T-helper 1 cell (primary cell): ENCODE data around the gene UXT.
"Not testable (repeated sequence)": the region's sequence is repeated elsewhere in the genome, so short reads cannot be mapped to it uniquely, and the experiment has no call there.

ENCODE experiments used
- DNase-seq, 5 donors: peaks; one replicate each; pipeline ENCODE4 v3.0.0-alpha.2; 2012 to 2020
- total RNA-seq, 4 donors: gene quantifications; one replicate each; lab custom pipeline; 2026; lab: John Stamatoyannopoulos, UW

UXT gene
- total RNA-seq = 50.4 to 72.0 (median 57.7) reads per million in 4 donors

DNA sequence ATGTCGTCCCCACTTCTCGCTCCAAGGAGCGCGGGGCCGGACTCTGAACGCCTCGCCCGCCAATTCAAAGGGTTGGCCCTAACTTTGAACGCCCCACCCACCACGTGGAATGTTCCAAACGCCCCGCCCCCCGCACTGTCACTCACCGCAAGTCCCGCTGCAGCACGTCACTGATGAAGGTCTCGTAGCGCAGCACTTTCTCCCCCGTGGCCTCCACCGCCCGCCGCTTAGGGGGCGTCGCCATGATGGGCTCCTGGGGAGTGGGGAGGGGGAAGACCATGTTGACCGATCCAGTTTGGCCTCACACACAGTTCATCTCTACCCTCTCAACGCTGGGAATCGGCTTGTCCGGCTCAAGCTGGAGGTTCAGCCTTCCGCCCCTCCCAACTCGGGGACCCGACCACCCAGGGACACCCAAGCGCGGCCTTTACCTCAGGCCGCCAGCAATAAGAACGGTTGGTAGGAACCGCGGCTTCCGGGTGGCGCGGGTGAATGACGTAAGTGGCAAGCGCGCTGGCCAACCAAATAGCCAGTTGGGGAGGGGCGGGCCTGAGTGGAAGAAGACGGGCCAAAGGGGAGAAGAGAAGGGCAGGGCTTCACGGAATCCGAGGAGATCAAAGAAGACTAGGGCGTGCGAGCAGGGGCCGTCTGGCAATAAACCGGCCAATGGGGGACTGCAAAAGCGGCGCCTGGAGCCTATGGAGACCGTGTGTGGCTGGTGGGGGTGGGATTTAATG is at the start of gene UXT:
Gene UXT, minus strand, starts transcription at position 497 of the 737 bp plus-strand sequence. Its CDS starts 253 bp downstream, at position 244.
- DNase-seq = peak; percentile 84 to 95 (median 91)

DNA sequence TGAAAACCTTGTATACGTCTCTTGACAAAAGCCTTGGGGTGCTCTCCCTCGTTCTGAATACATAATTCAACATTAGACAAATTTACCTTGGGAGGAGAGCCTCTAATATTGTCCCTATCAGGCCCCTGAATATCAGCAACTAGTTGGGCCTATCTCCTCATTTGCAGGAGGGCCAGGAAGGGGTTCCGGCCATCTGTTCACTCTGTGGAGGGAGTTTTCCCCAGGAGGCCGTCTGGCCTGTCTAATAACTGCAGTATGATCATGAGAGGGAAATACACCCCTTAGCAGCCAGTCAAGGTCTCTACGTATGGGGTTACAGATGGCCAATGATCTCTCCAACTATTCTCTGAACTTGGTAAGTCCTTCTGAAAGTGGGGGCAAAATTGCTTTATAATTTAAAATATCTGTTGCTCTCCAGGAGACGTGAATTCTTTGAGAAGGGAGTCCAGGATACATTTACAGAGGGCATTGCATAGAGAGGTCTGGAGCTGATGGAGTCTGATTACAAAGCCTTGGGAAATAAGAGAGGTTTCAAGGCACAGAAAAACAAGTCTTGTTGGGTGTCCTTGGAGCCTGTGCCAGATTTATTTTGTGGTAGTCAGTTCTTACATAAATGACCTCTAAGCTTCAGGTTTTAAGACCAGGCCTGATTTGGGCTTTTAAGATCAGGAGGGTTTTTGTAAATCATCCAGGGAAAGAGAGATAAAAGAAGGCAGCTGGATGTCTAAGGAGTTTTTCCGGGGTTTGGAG is 48.2 kb upstream of the UXT start:
- DNase-seq = no peak

DNA sequence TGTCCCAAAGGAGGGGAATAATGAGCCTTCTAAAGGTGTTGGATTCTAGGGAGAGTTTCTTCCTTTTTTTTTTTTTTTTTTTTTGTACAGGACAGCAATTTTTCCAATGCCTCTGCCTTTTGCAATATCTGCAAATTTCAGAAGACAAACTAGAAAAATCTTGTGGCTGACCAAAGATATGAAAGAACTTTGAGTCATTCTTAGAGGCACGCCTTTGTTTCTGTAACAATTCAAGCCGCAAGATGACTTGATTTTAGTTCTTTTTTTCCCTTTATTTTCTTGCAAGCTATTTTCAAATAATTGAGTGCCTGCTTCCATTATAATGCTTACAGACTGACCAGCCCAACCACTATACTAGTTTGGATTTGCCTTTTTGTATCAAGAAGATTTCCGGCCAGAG is 47.6 kb upstream of the UXT start:
- DNase-seq = no peak

DNA sequence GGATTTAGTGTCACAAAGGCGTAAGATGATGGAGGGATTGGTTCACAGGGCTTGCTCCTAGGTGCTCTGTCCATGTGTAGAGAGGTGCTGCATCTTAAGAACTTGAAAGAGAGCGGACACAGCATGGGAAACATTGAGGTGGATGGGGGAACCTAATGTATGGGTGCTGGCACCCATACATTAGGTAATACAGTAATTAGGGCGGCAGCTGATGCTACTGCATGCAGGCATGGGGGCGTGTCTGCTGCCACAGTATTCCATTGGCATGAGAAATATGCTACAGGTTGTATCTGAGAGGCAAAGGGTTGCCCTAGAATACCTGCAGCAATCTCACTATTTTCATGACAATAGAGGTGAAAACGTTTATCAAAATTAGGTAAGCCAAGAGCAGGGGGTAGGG is 45.8 kb upstream of the UXT start:
- no peak for DNase-seq

- no peak for DNase-seq
These were observed 38.2 kb upstream of the UXT start for GRCh38 chrX:47697181-47697580.

- DNase-seq = no peak
These were observed 31.2 kb upstream of the UXT start for GRCh38 chrX:47690175-47690574.

DNA sequence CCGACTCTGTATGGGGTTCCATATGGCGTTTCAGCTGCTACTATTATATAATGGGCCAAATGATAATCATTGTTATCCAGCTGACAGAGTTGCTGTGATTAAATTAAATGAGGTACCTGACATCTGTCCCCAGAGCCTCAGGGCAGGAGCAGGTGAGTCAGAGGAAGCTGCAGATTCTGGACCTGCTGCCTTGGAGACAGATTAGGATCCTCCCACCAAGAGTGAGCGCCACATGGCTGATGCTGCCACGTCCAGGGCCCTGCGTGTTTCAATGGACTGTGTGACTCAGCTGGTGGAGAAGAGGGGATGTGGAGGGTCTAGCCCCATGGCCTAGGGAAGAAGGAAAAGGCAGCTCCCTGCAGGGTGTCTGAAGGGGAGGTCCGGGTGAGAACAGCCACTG is 28.3 kb upstream of the UXT start:
- no peak for DNase-seq

GRCh38 chrX:47683829-47684205 is 24.8 kb upstream of the UXT start:
- DNase-seq = no peak

- DNase-seq = no peak
These were observed 24.3 kb upstream of the UXT start for GRCh38 chrX:47683184-47683828.

DNA sequence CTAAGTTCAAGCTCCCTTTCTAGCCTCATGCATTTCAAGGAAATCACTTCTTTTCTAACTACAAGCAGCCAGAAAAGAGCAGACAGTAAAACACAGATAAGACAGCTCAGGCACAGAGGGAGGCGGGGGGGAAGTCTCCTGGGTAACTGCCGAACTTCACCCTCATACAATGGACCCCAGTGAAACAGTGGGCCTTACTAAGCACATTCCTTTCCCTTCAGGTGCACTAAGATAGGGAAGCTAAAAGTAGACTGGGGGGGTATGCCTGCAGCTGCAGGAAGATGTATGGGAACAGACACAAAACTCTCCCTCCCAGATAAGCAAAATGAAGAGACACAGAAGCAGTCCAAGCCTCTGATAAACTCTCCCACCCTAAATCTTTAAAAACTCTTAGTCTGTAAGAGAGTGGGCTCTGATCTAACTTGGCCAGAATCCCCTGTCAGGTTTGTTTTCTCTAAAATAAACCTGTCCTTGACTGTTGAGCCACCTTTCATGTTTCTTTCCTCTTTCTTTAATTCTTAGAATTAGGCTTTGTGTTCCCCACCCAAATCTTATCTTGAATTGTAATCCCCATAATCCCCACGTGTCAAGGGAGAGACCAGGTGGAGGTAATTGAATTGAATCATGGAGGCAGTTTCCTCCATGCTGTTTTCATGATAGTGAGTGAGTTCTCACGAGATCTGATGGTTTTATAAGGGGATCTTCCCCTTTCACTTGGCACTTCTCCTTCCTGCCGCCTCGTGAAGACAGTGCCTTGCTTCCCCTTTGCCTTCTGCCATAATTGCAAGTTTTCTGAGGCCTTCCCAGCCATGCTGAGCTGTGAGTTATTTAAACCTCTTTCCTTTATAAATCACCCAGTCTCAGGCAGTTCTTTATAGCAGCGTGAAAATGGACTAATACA is 17.2 kb upstream of the UXT start:
- DNase-seq = not testable (repeated sequence)

GRCh38 chrX:47674776-47675175 is 15.8 kb upstream of the UXT start:
- no peak for DNase-seq

DNA sequence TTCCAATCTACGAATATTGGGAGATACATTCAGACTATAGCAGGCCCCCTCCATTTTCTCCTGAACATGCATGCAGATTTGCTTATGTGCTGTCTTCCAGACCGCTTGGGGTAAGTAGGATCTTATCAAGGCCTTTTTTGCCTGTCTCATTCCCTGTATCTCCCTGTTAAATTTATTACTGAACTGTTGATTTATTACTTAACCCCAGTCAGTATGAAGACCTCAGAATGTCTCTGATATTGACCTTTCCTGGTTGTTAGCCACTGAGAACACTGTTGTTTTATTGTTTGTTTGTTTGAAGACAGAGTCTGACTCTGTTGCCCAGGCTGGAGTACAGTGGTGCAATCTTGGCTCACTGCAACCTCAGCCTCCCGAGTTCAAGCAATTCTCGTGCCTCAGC is 6.8 kb upstream of the UXT start:
- not testable (repeated sequence) for DNase-seq

GRCh38 chrX:47664737-47665136 is 5.8 kb upstream of the UXT start:
- DNase-seq = no peak

DNA sequence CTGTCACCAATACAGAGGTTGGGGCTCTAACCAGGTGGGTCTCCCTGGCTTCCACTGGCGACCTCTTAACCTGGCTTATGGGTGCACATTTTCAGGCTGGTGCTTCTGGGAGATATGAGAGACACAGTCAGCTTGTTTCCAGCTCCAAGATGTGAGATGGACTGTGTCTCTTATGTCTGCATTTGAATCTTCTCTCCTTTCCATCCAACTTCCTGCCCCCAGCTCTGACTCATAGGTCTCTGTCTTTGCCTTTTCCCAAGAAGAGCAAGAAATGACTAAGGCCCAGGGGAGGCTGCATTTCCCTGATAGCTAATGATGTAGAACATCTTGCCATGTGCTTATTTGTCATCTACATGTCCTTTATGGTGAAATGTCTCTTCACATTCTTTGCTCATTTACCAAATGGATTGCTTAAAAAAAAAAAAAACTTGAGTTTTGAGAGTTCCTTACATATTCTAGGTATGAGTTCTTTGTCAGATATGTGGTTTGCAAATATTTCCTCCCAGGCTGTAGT is 3.2 kb upstream of the UXT start:
- DNase-seq = peak in 1 of 5 donors; percentile 40

GRCh38 chrX:47661539-47661938 is 2.6 kb upstream of the UXT start:
- no peak for DNase-seq

GRCh38 chrX:47659421-47659726 is 394 bp upstream of the UXT start:
- no peak for DNase-seq

- no peak for DNase-seq
These were observed 688 bp downstream of the UXT start for GRCh38 chrX:47658301-47658683.

GRCh38 chrX:47651043-47651905 is 7.7 kb downstream of the UXT start:
- DNase-seq = no peak

GRCh38 chrX:47650164-47651042 is 8.6 kb downstream of the UXT start, which contains the start of gene ELK1:
ELK1 (minus strand) TSS chrX:47650563; CDS start chrX:47641441, 9,122 bp downstream.
- DNase-seq = peak; percentile 74 to 96 (median 84)

- DNase-seq = no peak
These were observed 9.2 kb downstream of the UXT start for GRCh38 chrX:47649781-47650163.
